Femur (tissue), 1 donor: ENCODE data around the gene AGAP1.

Source experiments
- DNase-seq: peaks from one replicate; pipeline ENCODE4 v3.0.0-alpha.2; 2017

The AGAP1 gene

DNA sequence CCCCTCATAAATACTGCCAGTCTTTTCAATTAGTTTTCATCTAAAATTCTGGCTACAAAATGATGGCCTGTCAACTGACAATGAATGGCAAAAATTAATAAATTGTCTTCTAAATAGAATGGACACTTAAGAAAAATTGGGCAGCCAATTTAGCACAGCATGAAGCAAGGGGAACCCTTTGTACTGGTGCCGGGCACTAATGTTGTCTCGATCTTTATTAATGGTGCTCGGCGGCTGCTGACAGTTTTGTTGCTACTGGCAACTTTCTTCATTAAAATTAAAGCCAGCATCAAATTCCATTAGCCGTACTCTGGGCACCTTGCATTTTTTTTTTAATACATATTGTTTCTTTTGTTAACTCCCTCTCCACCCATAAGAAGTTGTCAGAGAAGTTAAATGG, 365.0 kb downstream of the AGAP1 start:
- DNase-seq: no peak

DNA sequence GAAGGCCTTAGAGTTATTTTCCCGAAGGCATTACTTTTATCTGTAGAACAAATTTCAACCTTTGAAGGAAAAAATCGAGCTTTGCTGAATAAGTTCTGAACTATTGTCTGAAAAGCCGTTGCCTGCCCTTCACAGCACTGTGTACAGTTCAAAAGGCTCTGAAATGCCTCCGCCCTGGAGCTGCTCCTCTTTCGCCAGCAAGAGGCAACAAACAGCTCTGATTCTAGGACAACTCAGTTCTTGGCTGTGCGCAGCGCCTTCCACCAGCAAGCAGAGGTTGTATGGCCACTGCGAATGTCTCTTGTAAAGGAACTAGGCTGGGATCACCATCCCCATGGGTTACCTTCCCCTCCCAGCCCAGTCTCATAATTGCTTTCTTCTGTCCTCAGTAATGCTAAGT, 365.8 kb downstream of the AGAP1 start:
- no peak for DNase-seq

DNA sequence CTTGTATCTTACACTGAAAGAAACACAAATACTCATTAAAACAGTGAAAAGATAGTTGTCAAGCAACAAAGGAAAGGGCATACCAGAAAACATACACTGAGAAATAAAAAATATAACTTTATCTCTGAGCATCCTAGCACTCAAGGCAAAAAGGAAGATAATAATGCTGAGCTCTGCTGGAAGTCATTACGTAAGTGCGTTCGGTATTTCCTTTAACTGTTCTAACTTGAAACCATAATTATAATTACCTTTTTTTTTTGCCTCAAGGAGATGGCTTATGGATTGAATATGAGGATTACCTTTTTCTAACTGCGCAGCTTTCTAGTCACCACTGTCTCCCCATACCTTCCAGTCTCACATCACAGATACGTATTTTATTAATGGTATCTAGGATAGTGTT, 366.3 kb downstream of the AGAP1 start:
- no peak for DNase-seq

DNA sequence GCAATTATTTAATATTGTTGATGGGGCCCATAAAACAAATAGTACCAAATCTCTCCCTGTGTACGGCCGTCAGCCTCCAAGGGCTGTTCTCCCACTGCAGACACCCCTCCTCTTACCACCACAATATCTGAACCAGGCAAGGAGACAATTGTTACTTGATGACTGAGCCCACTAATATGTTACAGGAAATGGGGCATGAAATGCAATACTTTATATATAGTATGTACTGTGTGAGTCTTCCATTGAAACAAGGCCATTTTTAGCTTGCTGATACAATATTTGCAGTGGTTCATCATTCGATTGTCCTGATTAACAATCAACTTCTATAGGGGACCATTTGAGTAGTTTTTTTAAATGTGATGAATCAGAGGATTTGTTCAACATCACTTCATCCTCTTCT, 367.0 kb downstream of the AGAP1 start:
- DNase-seq: no peak

DNA sequence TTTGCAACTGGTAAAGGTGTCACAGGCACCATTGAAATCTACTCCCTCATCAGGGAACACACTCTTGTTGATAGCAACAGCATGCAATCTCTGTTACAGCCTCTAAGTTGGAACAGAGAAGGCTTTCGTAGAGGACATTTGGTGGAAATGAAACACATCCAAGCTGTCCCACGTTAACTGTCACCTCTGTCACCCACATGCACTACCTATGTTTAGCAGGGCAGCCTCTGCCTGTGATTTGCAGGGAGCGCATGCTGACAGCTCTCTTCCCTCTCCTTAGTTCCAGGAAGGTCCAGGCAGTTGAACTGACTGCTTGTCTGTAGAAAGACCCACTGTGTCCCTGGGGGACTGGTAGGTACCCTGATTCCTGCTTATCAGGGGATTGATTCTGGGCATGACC, 367.5 kb downstream of the AGAP1 start:
- DNase-seq: no peak

DNA sequence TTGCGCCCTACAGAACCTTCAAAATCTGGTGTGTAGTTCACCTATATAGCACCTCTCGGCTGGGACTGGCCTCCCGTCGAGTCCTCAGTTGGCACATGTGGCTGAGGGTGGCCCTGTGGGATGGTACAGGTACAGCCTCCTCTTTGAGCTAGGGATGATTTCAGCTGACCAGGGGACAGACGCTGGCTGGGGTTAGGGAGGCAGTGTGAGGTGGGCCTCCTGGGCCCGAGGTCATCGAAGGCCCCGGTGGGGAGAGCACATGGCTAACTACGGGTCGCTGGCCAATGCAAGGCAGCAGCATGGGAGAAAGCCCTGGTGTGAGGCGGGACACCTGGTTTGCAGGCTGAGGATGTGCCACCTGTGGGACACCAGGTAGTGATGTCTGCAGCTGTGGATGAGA, 369.6 kb downstream of the AGAP1 start:
- peak; percentile 4 for DNase-seq

DNA sequence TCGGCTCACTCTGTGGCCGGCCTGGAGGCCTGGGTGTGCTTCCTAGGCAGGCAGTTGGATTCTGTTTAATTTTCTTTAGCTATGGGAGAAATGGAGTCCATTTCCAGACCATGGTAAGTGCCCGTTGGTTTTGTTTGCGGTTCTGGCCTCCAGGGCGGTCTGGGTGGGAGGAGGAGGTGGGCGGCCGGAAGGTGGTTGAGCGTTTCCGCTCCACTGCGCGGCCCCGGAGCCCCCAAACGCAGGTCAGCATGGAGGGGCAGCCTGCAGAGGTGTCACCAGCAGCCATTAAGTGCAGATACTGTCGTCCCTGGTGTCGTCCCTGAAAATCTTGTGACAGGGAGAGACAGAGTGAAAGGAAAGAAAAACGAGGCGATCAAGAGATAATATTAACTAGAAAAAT, 370.5 kb downstream of the AGAP1 start:
- DNase-seq: no peak

DNA sequence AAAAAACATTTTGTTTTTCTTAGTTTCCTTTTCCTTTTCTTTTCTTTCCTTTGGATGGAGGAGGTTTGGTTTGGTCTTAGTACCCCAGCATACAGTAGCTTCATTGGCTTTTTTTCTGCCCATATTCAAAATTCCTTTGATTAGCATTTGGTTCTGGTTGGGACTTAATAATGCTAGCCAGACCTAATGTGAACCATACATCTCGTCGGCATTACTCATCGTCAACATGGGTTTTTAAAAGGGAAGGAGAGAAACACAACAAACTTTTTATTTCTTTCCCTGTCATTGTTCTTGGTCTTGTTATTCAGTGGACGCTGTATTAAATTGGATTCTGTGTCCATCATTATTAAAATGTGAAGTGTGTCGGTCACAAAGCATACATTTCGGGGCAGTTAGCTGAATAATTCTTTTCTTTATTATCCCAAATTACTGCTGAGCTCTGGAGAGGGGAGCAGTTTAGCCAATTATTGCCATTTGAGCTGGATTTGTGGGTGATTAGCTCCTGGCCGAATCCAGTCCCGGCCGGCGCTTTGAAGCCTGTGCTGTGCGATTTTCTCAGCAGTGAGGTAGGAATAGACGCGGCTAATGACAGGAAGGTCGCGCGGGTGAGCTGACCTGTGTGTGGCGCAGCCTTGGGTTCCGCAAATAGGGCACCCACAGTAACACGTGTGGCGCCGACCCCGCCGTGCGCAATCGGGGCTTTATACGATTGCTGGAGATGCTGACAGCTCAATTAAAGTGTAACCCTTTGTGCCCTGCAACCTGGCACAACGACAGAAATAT, 371.1 kb downstream of the AGAP1 start:
- no peak for DNase-seq

DNA sequence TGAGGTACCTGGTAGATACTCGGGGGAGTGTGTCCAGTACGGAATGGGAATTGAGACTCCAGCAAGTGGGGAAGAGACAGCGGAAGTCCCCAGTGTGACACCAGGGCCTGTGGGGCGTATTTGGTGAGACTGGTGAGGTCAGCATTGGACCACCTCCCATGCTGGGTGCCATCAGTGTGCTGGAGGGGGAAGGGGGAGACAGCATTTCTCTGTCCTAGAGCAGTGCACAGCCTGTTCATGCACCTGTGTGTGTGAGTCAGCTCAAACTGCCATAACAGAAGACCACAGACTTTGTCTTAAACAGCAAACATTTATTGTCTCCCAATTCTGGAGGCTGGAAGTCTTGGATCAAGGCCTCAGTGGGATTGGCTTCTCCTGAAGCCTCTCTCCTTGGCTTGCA, 372.5 kb downstream of the AGAP1 start:
- peak; percentile 5 for DNase-seq

DNA sequence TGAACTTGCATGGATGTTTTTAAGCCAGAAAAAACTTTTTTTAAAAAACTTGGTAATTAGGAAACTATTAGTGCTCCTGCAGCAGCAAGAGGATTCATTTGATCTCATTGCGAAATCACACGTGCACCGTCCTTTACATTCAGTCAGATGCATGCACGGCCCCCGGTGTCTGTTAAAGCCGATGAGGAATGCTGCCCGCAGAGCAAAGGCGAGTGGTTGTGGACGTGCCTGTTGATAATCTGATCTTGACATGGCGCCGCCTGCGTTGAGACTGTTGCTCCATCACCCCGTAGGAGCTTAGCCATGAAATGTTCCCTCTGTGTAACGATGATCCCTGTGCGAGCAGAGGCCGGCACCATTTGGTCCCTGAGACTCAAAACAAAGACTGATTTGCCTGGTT, 374.4 kb downstream of the AGAP1 start:
- no peak for DNase-seq

DNA sequence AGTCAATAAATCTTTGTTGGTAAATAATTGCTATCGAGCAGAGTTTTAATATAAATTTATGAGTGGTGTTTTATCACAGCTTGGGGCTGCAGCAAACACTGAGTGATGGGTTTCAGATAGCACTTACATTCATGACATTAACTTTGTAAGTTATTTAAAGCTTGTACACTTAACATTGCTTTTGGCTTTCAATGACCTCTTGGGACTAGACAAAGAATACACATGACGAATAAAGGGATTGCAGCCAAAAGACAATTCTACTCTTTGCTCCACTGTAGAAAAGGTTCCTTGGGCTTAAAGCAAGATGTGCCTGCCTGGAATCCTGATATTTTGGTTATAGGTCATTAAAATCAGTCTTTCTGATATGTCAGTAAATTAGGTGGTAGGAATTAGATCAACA, 374.8 kb downstream of the AGAP1 start:
- no peak for DNase-seq

DNA sequence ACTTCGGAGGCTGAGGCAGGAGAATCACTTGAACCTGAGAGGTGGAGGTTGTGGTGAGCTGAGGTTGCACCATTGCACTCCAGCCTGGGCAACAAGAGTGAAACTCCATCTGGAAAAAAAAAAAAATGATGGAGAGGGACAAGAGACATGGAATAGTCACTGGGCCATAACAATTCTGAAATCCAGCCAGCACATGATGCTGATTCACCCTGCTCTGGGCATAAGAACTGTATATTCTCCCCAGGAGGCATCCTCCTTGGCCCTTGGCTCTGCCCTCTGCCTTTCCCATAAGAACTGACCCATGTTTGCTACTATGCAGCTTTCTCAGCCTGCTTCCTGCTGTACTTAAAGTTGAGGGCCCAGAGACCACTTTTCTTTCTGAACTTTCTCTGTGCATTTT, 376.7 kb downstream of the AGAP1 start:
- no peak for DNase-seq

DNA sequence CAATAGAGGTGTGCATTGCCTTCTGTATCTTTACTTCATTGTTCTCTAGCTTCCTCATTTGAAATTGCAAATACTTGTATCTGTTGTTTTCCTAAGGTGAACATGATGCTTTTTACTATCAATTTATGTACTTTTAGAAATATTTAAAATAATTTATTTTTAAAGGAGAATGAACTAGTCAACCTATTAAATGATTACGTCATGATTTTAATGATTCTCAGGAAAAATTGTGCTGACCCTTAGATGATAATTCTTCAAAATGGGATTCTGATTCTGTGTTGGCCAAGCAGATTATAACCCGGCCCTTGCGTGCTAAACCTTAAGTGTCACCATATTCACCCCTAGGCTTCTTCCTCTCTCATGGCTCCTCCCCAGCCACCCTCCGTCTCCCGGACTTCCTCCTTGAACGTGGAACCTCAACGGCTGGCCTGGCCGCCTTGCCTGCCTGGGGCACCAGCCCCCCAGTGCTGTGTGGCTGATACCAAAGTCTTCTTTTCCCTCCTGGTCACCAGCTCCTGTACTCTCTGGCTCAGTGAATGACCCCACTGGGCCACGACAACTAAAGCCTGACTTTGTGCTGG, 382.3 kb downstream of the AGAP1 start:
- DNase-seq: no peak

DNA sequence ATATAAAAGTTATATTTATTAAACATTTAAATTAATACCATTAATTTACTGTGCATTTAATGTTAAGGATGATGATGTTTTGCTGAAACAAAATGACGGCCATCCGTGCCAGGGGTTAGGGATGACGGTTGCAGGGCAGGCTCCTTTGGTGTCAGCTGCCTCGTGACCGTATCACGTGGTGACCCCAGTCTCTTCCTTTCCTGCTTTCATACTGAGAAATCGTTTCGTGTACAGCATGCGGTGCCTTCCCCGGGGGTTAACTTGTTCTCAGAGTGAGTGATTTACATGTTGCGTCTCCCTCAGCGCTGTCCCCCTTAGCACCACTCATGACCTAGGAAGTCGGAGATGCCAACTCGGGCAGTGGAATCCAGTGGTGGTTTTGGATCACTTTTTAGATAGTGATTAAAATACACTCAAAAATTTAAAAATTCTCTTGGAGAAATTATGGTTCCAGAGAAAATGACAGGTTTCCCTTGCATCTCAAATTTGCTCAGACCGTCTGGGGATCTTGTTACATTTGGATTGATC, 383.5 kb downstream of the AGAP1 start:
- DNase-seq: peak; percentile 52

DNA sequence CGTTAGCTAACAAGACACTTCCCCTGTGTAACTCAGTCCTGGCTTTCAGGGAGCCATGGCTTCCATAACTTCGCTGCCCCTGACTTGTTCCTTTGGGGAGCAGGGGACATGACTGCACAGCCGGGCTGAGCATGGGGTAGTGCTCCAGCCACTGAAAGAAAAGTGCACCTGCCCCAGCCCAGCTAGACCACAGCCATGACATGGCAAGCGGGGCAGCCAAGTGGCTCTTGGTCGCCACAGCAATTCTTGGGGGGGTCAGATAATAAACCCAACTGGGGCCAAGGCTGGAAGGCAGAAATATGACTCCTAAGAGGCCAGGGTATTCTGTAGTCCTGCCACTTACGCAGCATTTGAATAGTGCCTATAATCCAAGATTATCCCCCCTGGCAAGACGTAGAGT, 385.3 kb downstream of the AGAP1 start:
- no peak for DNase-seq

DNA sequence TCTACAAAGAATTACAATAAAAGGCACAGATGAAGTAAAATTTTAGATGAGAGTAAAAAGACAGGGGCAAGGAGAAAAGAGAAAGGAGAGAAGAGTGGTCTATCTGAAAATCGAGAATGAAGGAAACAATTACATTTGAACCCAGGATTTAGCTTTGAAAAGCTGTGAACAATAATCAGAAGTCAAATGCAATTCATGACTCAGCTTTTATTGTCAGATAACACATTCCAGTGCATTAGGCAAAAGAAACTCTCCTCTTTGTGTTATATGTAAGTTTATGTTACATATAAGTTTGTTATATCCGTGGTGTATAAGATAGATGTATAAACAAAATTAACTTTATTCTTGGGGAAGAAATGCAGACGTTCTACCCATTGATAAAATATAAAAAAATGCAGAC, 389.8 kb downstream of the AGAP1 start:
- no peak for DNase-seq

DNA sequence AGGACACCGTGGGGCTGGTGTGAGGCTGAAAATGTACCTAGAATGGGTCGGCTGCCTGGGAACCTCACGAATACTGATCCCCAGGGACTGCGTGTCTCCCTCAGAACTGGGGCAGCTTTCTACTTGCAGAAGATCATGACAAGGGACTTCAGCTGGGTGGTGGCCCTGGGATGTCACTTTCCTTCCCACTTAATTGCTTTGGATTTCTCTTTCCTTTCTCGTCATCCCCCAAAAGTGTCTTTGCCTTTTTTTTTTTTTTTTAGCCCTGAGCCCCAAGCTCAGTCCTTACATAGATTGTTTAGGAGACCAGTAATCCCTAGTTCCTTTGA, 395.4 kb downstream of the AGAP1 start:
- DNase-seq: no peak

DNA sequence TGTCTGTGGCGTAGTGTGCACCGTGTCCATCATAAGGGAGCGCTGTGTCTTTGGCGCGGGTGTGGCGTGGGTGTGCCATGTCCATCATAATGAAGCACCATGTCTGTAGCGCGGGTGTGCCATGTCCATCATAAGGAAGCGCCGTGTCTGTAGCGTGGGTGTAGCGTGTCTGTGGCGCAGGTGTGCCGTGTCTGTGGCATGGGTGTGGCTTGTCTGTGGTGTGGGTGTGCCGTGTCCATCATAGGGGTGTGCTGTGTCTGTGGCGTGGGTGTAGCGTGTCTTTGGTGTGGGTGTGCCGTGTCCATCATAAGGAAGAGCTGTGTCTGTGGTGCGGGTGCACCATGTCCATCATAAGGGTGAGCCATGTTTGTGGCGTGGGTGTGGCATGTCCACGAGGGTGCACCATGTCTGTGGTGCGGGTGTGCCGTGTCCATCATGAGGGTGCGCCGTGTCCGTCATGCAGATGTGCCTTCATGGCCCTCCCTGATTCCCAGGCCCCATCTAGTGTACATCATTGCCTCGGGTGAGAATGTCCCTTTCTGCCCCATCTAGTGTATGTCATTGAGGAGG, 399.4 kb downstream of the AGAP1 start:
- DNase-seq: no peak

DNA sequence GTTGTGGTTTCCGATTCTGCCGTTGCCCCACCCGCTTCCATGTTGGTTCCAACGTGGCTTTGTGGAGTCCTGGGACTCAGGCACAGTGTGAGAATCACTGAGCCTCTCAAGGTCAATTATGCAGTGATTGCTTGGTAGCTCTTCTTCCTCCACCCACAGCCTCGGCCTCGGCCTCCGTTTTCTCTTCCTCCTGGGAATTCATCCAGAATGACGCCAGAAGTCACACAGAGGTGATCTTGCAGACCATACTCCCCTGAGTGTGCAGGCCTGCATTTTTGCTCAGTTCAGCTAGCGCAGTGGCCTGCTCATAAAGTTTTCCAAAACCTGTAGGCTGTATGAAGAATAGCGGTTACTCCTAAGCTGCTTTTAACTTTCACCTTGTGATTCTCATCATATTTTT, 401.0 kb downstream of the AGAP1 start:
- no peak for DNase-seq

DNA sequence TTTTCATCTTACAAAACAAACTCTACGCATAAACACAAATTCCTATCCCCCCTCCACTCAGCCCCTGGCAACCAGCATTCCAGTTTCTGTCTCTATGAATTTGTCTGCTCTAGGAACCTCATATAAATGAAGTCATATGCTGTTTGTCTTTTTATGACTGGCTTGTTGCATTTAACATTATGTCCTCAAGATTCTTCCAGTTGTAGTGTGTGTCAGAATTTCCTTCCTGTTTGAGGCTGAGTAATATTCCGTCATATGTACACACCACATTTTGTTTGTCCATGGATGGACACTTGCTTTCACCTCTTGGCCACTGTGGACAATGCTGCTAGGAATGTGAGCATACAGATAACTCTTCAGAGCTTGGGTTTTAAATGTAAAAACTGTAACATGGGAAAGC, 402.2 kb downstream of the AGAP1 start:
- no peak for DNase-seq

DNA sequence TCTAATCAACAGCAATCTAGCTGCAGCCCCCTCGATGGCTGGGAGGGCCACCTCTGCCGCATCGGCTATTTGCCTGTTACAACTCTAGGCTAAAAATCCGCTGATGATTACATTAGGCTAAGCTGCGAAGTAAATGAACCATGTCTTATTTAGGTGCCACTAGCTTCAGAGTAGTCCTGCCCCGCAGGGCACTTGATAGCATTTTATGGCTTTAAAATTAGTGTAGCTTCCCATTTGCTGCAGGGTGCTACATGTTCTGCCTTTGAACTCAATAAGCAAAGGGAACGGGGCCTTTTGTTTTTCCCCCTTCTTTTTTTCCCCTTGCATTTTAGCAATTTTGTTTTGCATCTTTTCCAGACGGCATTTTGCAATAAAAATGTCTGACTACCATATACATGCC, 404.1 kb downstream of the AGAP1 start:
- DNase-seq: no peak

DNA sequence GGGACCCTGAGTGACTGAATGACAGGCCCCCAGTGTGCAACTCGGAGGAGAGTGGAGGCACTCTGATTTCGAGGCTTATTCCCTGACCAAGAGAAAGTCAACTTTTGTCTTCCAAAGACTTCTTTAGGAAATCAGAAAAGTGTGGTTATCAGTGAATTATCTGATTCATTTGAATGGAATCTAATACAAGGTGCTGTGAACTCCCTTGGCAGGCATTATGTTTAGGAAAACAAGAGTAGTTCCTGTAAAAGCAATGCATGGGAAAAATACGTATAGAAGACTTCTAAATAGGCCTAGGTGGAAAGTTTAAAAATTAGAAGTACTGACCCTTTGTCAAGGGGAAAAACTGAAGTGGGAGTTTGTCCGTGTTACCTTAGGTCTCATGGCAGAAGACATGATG, 404.9 kb downstream of the AGAP1 start:
- DNase-seq: no peak

DNA sequence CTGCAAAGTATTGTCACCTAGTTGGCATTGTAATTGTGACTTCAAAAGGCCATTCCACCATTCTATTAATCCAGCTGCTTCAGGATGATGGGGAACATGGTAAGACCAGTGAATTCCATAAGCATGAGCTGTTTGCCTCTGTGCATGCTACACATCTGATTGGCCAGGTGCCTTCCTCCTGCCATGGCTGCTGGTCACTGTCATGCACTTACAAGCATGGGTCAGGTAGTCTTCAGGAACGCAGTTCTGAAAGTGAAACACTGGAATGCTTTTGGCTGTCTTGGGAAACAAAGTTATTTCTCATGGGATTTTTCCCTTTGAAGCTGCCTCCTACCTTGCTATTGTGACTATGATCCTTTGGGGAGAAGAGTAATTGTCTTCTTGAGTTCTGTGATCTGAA, 406.8 kb downstream of the AGAP1 start:
- DNase-seq: no peak

DNA sequence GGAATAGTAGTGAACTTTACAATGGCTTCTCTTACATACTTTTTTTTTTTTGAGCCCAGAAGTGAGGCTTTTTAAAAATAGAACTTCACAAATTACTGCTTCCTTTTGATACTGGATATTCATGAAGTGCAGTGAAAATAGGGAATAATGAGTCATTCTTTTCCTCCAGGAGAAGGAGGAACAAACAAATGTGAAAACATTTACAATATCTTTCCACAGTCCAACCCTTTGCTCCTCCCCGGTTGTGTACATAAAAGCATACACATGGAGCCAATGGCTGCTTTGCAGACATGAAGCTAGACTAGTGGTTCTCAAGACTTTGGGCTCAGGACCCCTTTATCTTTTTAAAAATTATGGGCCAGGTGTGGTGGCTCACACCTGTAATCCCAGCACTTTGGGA, 407.4 kb downstream of the AGAP1 start:
- DNase-seq: no peak
